Activated CD8-positive, alpha-beta memory T cell treated with anti-CD3 and anti-CD28 coated beads for 36 hours (primary cell): ENCODE measurements around the gene SCGB3A1. TPM values are rescaled to one million over a fixed set of nuclear protein-coding genes. Genes with fewer than 3 reads are reported as not detected.

Experiments
- CTCF ChIA-PET: fragments of 350-600 bp; sonication (Branson Sonifier 250); formaldehyde crosslinking; loops from one replicate; lab custom pipeline; 2021; ENCODE audit warnings: antibody characterized with exemption; lab: Charles Lee
- POLR2A ChIA-PET: fragments of 350-600 bp; sonication (Branson Sonifier 250); formaldehyde crosslinking; loops from one replicate; lab custom pipeline; 2021; ENCODE audit warnings: antibody characterized with exemption; lab: Charles Lee
- total RNA-seq, 2 experiments: library from RNA; stranded (reverse); gene quantifications; one replicate each; pipeline ENCODE4 v1.2.3, GENCODE V29; 2021

SCGB3A1 gene
- total RNA-seq, 2 experiments from 2014 or later = 0.38 to 0.75 TPM

GRCh38 chr5:180609386-180609785, 18.1 kb upstream of the SCGB3A1 start:
- CTCF ChIA-PET = no interaction called here
- POLR2A ChIA-PET = no interaction called here

- CTCF ChIA-PET = no interaction called here
- POLR2A ChIA-PET = no interaction called here
These were observed 17.4 kb upstream of the SCGB3A1 start for GRCh38 chr5:180608572-180609310.

GRCh38 chr5:180607861-180608571, 16.7 kb upstream of the SCGB3A1 start:
- ChIA-PET CTCF (interaction anchor here (0.6 to 1.2 kb wide), 2 partner anchors 96 to 103 kb away, joined by 3 to 6 read pairs; no protein-coding TSS in a partner anchor), POLR2A (interaction anchor here (0.6 kb wide), 1 partner anchor 113 kb away, joined by 3 read pairs; no protein-coding TSS in a partner anchor)

GRCh38 chr5:180606215-180606785, 15.0 kb upstream of the SCGB3A1 start:
- POLR2A ChIA-PET = no interaction called here
- CTCF ChIA-PET = interaction anchor here (0.6 to 1.3 kb wide), 2 partner anchors 81 to 1535 kb away, joined by 4 to 13 read pairs; no protein-coding TSS in a partner anchor

GRCh38 chr5:180605554-180606214, 14.4 kb upstream of the SCGB3A1 start:
- ChIA-PET POLR2A (no interaction called here), CTCF (interaction anchor here (0.7 to 1.3 kb wide), 3 partner anchors 58 to 81 kb away, joined by 3 to 13 read pairs (median 3); no protein-coding TSS in a partner anchor)

- ChIA-PET CTCF (no interaction called here), POLR2A (no interaction called here)
These were observed 13.0 kb upstream of the SCGB3A1 start for GRCh38 chr5:180604271-180604670.

- ChIA-PET POLR2A (no interaction called here), CTCF (no interaction called here)
These were observed 11.8 kb upstream of the SCGB3A1 start for GRCh38 chr5:180603076-180603594.

- POLR2A ChIA-PET = no interaction called here
- CTCF ChIA-PET = no interaction called here
These were observed 11.3 kb upstream of the SCGB3A1 start for GRCh38 chr5:180602481-180603075.

- ChIA-PET POLR2A (no interaction called here), CTCF (no interaction called here)
These were observed 10.5 kb upstream of the SCGB3A1 start for GRCh38 chr5:180601591-180602480.

- ChIA-PET POLR2A (no interaction called here), CTCF (no interaction called here)
These were observed 9.3 kb upstream of the SCGB3A1 start for GRCh38 chr5:180600554-180601041.

- POLR2A ChIA-PET = no interaction called here
- CTCF ChIA-PET = no interaction called here
These were observed 8.8 kb upstream of the SCGB3A1 start for GRCh38 chr5:180599981-180600553.

- POLR2A ChIA-PET = no interaction called here
- CTCF ChIA-PET = no interaction called here
These were observed 8.3 kb upstream of the SCGB3A1 start for GRCh38 chr5:180599590-180599914.

GRCh38 chr5:180598797-180599589, 7.7 kb upstream of the SCGB3A1 start:
- CTCF ChIA-PET = no interaction called here

GRCh38 chr5:180598316-180598701, 7.0 kb upstream of the SCGB3A1 start:
- ChIA-PET CTCF (no interaction called here), POLR2A (no interaction called here)

More at GRCh38 chr5:180598797-180599589, 7.7 kb upstream of the SCGB3A1 start:
- POLR2A ChIA-PET = no interaction called here

GRCh38 chr5:180596668-180597231, 5.5 kb upstream of the SCGB3A1 start:
- ChIA-PET POLR2A (no interaction called here), CTCF (no interaction called here)

- POLR2A ChIA-PET = no interaction called here
- CTCF ChIA-PET = no interaction called here
These were observed 4.9 kb upstream of the SCGB3A1 start for GRCh38 chr5:180596115-180596667.
